SK-N-MC (cell line): Measurements from ENCODE around the gene MROH8.

Experiments used
- DNase-seq: peaks from one replicate; pipeline ENCODE4 v3.0.0-alpha.2; 2011; ENCODE audit warnings: low read depth, low spot score
- H3K27ac ChIP-seq: fragments of 200-600 bp; sonication (generic); 2 replicates; pipeline ENCODE4 v1.5.1; 2016; ENCODE audit warnings: mixed run types
- H3K36me3 ChIP-seq: fragments of 200-600 bp; sonication (generic); 2 replicates; pipeline ENCODE4 v1.6.1; 2017; ENCODE audit warnings: antibody characterized with exemption, low read length, mixed read lengths; ENCODE audit not compliant: insufficient read depth
- H3K4me3 ChIP-seq: fragments of 200-600 bp; sonication (generic); 2 replicates; pipeline ENCODE4 v1.5.1; 2016
- H3K9ac ChIP-seq: fragments of 200-600 bp; sonication (generic); 2 replicates; pipeline ENCODE4 v1.8.0; 2017; ENCODE audit warnings: mixed run types, mixed read lengths; ENCODE audit not compliant: insufficient read length
- H3K9me3 ChIP-seq: fragments of 200-600 bp; sonication (generic); 2 replicates; pipeline ENCODE4 v1.6.1; 2017; ENCODE audit warnings: low read depth, mild to moderate bottlenecking, antibody characterized with exemption, low read length, moderate library complexity, mixed read lengths
- EZH2 ChIP-seq: fragments of 200-600 bp; sonication (generic); IDR thresholded peaks from one replicate; pipeline ENCODE4 v1.6.1; 2017; ENCODE audit warnings: antibody characterized with exemption
- FOXP2 ChIP-seq: optimal IDR thresholded peaks from 2 replicates; pipeline ENCODE3; 2011; ENCODE audit warnings: mild to moderate bottlenecking, moderate library complexity; ENCODE audit not compliant: insufficient read depth; ENCODE audit errors: extremely low read length, control extremely low read depth
- POLR2AphosphoS5 ChIP-seq: IDR thresholded peaks from 2 replicates; pipeline ENCODE4 v1.6.1; 2012; ENCODE audit warnings: mild to moderate bottlenecking, low read depth, low read length, borderline replicate concordance

The MROH8 gene

GRCh38 chr20:37204056-37204455 lies 24.7 kb upstream of the MROH8 start:
- peaks cover 89% of the 10 kb centered on the region for H3K36me3 ChIP-seq
- no peak overlapping the region for H3K27ac ChIP-seq
- TF ChIP-seq POLR2AphosphoS5 = no peak
- no peak for TF ChIP-seq EZH2
- TF ChIP-seq FOXP2 = no peak
- no peak overlapping the region for H3K9ac ChIP-seq
- H3K9me3 ChIP-seq = no peaks in the 10 kb centered on the region
- H3K4me3 ChIP-seq = no peak overlapping the region
- no peak for DNase-seq

GRCh38 chr20:37202267-37202943 lies 23.1 kb upstream of the MROH8 start:
- no peaks in the 10 kb centered on the region for H3K9me3 ChIP-seq
- H3K27ac ChIP-seq = peak overlapping the region; percentile 87
- peaks cover 90% of the 10 kb centered on the region for H3K36me3 ChIP-seq
- H3K4me3 ChIP-seq = no peak overlapping the region
- H3K9ac ChIP-seq = no peak overlapping the region
- TF ChIP-seq EZH2 = no peak
- no peak for TF ChIP-seq FOXP2
- no peak for TF ChIP-seq POLR2AphosphoS5
- DNase-seq = no peak

- H3K9ac ChIP-seq = no peak overlapping the region
- TF ChIP-seq POLR2AphosphoS5 (no peak), EZH2 (no peak)
- H3K36me3 ChIP-seq = peaks cover 89% of the 10 kb centered on the region
- no peak overlapping the region for H3K4me3 ChIP-seq
- no peak for DNase-seq
- no peaks in the 10 kb centered on the region for H3K9me3 ChIP-seq
- H3K27ac ChIP-seq = peak overlapping the region; percentile 87
These were observed 22.4 kb upstream of the MROH8 start for GRCh38 chr20:37201827-37202162.

GRCh38 chr20:37200926-37201826 lies 21.8 kb upstream of the MROH8 start:
- Histone ChIP-seq H3K36me3 (peaks cover 90% of the 10 kb centered on the region), H3K4me3 (no peak overlapping the region), H3K27ac (peak overlapping the region; percentile 87), H3K9ac (no peak overlapping the region), H3K9me3 (no peaks in the 10 kb centered on the region)
- no peak for DNase-seq
- TF ChIP-seq EZH2 = no peak
- no peak for TF ChIP-seq FOXP2
- TF ChIP-seq POLR2AphosphoS5 = no peak

GRCh38 chr20:37200376-37200775 lies 21.0 kb upstream of the MROH8 start:
- peaks cover 86% of the 10 kb centered on the region for H3K36me3 ChIP-seq
- no peak overlapping the region for H3K27ac ChIP-seq
- no peak overlapping the region for H3K9ac ChIP-seq
- no peak overlapping the region for H3K4me3 ChIP-seq
- no peak for DNase-seq
- TF ChIP-seq FOXP2 = no peak
- no peaks in the 10 kb centered on the region for H3K9me3 ChIP-seq

DNA sequence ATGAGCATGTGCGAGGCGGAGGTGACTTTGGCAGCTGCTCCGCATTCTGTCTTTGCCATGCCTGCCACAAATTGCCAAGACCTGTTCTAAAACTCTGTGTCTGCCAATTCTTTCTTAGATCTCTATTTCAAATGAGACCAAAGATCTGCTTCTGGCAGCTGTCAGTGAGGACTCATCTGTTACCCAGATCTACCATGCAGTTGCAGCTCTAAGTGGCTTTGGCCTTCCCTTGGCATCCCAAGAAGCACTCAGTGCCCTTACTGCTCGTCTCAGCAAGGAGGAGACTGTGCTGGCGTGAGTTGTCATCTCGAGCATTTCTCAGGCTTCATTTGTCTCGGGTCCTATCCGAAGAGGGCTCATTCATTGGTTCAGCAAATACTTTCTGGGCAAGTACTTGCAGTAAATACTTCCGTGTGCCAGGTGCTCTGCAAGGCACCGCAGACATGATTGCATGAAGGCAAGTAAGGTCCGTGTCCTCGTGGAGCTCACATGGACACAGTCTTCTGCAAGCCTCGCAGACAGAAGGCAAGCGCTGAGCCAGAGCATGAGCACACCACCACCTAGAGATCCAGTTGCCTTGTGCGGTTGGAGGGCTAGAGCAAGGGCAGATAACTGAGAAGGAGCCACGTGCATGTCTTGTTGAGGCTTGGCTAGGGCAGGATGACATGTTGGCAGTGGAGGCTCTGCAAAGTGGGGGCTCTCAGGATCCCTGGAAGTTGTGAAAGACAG lies 19.7 kb upstream of the MROH8 start:
- no peak for DNase-seq
- H3K27ac ChIP-seq = no peak overlapping the region
- TF ChIP-seq POLR2AphosphoS5 = no peak
- TF ChIP-seq FOXP2 = no peak
- no peak for TF ChIP-seq EZH2
- no peak overlapping the region for H3K9ac ChIP-seq
- H3K36me3 ChIP-seq = peaks cover 73% of the 10 kb centered on the region
- no peaks in the 10 kb centered on the region for H3K9me3 ChIP-seq
- H3K4me3 ChIP-seq = no peak overlapping the region

GRCh38 chr20:37194621-37195417 lies 15.5 kb upstream of the MROH8 start:
- Histone ChIP-seq H3K9me3 (no peaks in the 10 kb centered on the region), H3K36me3 (peaks cover 60% of the 10 kb centered on the region), H3K27ac (peak overlapping the region; percentile 70), H3K9ac (peak overlapping the region; percentile 4), H3K4me3 (no peak overlapping the region)
- TF ChIP-seq FOXP2 = no peak
- no peak for TF ChIP-seq POLR2AphosphoS5
- no peak for TF ChIP-seq EZH2
- no peak for DNase-seq
